H9 (cell line): ENCODE data around the gene ERMN. TPM values are rescaled to one million over a fixed set of nuclear protein-coding genes. Genes with fewer than 3 reads are reported as not detected.

ENCODE experiments used
- DNase-seq: peaks from one replicate; pipeline ENCODE4 v3.0.0-alpha.2; 2017
- H2AFZ ChIP-seq: one replicate; pipeline ENCODE4 v1.6.1; 2013; ENCODE audit warnings: mild to moderate bottlenecking, low read length, control low read depth, moderate library complexity
- H2AK5ac ChIP-seq: 2 replicates; pipeline ENCODE4 v1.6.1; 2013; ENCODE audit warnings: low read length, control low read depth, mixed read lengths; ENCODE audit not compliant: insufficient read length
- H2BK120ac ChIP-seq: one replicate; pipeline ENCODE4 v1.6.1; 2013; ENCODE audit warnings: low read depth, mild to moderate bottlenecking, low read length, control low read depth, inconsistent platforms; ENCODE audit not compliant: poor library complexity, severe bottlenecking
- H2BK12ac ChIP-seq: 2 replicates; pipeline ENCODE4 v1.6.1; 2013; ENCODE audit warnings: low read length, control low read depth, mixed read lengths, low read depth; ENCODE audit not compliant: insufficient read length
- H2BK15ac ChIP-seq: 2 replicates; pipeline ENCODE4 v1.6.1; 2013; ENCODE audit warnings: low read depth, low read length, control low read depth
- H2BK20ac ChIP-seq: one replicate; pipeline ENCODE4 v1.6.1; 2013; ENCODE audit warnings: low read depth, mild to moderate bottlenecking, low read length, control low read depth, inconsistent platforms; ENCODE audit not compliant: poor library complexity, severe bottlenecking
- H2BK5ac ChIP-seq: 2 replicates; pipeline ENCODE4 v1.6.1; 2013; ENCODE audit warnings: low read length, control low read depth, mixed read lengths; ENCODE audit not compliant: insufficient read length
- H3K14ac ChIP-seq: 2 replicates; pipeline ENCODE4 v1.6.1; 2013; ENCODE audit warnings: low read length, control low read depth; ENCODE audit not compliant: insufficient read depth
- H3K18ac ChIP-seq: 2 replicates; pipeline ENCODE4 v1.6.1; 2013; ENCODE audit warnings: low read depth, mild to moderate bottlenecking, mixed read lengths, low read length, control low read depth; ENCODE audit not compliant: insufficient read length
- H3K23ac ChIP-seq: 2 replicates; pipeline ENCODE4 v1.6.1; 2013; ENCODE audit warnings: low read length, control low read depth, mixed read lengths, low read depth; ENCODE audit not compliant: insufficient read length
- H3K23me2 ChIP-seq: 2 replicates; pipeline ENCODE4 v1.6.1; 2013; ENCODE audit warnings: low read depth, mild to moderate bottlenecking, mixed read lengths, low read length, control low read depth; ENCODE audit not compliant: insufficient read length, poor library complexity, severe bottlenecking
- H3K27ac ChIP-seq: 2 replicates; pipeline ENCODE4 v1.5.1; 2013; ENCODE audit warnings: low read length, control low read depth, mixed read lengths, low read depth; ENCODE audit not compliant: insufficient read length
- H3K27me3 ChIP-seq: 2 replicates; pipeline ENCODE4 v1.6.1; 2013; ENCODE audit warnings: low read length, control low read depth, inconsistent platforms; ENCODE audit not compliant: insufficient read depth
- H3K4ac ChIP-seq: 2 replicates; pipeline ENCODE4 v1.6.1; 2013; ENCODE audit warnings: low read depth, mild to moderate bottlenecking, control low read depth, inconsistent platforms, low read length, moderate library complexity
- H3K4me1 ChIP-seq: 2 replicates; pipeline ENCODE4 v1.6.1; 2013; ENCODE audit warnings: low read length, control low read depth, inconsistent platforms; ENCODE audit not compliant: insufficient read depth
- H3K4me2 ChIP-seq: 2 replicates; pipeline ENCODE4 v1.6.1; 2013; ENCODE audit warnings: low read length, control low read depth, mixed read lengths; ENCODE audit not compliant: insufficient read length, insufficient read depth
- H3K56ac ChIP-seq: 2 replicates; pipeline ENCODE4 v1.6.1; 2013; ENCODE audit warnings: low read depth, mild to moderate bottlenecking, mixed read lengths, low read length, control low read depth; ENCODE audit not compliant: insufficient read length
- H3K79me1 ChIP-seq: 2 replicates; pipeline ENCODE4 v1.6.1; 2013; ENCODE audit warnings: low read depth, mild to moderate bottlenecking, moderate library complexity, low read length, control low read depth, inconsistent platforms; ENCODE audit not compliant: insufficient read depth, poor library complexity, severe bottlenecking
- H3K79me2 ChIP-seq: 2 replicates; pipeline ENCODE4 v1.6.1; 2013; ENCODE audit warnings: low read length, control low read depth, inconsistent platforms; ENCODE audit not compliant: insufficient read depth
- H3K9ac ChIP-seq: 2 replicates; pipeline ENCODE4 v1.6.1; 2013; ENCODE audit warnings: low read length, control low read depth, mixed read lengths; ENCODE audit not compliant: insufficient read length; ENCODE audit errors: extremely low read depth
- H3K9me3 ChIP-seq: one replicate; pipeline ENCODE4 v1.6.1; 2013; ENCODE audit warnings: low read depth, low read length, inconsistent platforms; ENCODE audit not compliant: control insufficient read depth
- H3T11ph ChIP-seq: one replicate; pipeline ENCODE4 v1.6.1; 2013; ENCODE audit warnings: mild to moderate bottlenecking, low read length, control low read depth, inconsistent platforms
- H4K20me1 ChIP-seq: one replicate; pipeline ENCODE4 v1.6.1; 2013; ENCODE audit not compliant: control insufficient read depth, insufficient read length, insufficient read depth
- H4K5ac ChIP-seq: 2 replicates; pipeline ENCODE4 v1.6.1; 2013; ENCODE audit warnings: low read depth, mild to moderate bottlenecking, mixed read lengths, low read length, control low read depth; ENCODE audit not compliant: insufficient read length
- H4K8ac ChIP-seq: replicated peaks from 2 replicates; pipeline ENCODE4 v1.6.1; 2013; ENCODE audit warnings: low read length, control low read depth, mixed read lengths, low read depth; ENCODE audit not compliant: insufficient read length
- H4K91ac ChIP-seq: 2 replicates; pipeline ENCODE4 v1.6.1; 2013; ENCODE audit warnings: low read depth, mild to moderate bottlenecking, moderate library complexity, mixed read lengths, low read length, control low read depth; ENCODE audit not compliant: insufficient read length
- H3K27ac Mint-ChIP-seq, 3 experiments: 2 replicates in 2 of 3; 3 replicates in 1 of 3; pipeline ENCODE4 v1.8.0; 2020 to 2021; ENCODE audit warnings: mixed read lengths in 3 of 3, mild to moderate bottlenecking in 1 of 3, moderate library complexity in 1 of 3
- H3K27me3 Mint-ChIP-seq: 2 replicates; pipeline ENCODE4 v1.8.0; 2021; ENCODE audit warnings: low read depth, mild to moderate bottlenecking, moderate library complexity, mixed read lengths
- H3K36me3 Mint-ChIP-seq, 3 experiments: 2 replicates in 2 of 3; 3 replicates in 1 of 3; pipeline ENCODE4 v1.8.0; 2020 to 2021; ENCODE audit warnings: low read depth in 3 of 3, mixed read lengths in 3 of 3; ENCODE audit not compliant: insufficient read depth in 1 of 3
- H3K4me1 Mint-ChIP-seq, 2 experiments: 2 replicates each; pipeline ENCODE4 v1.8.0; 2020; ENCODE audit warnings: mixed read lengths in 2 of 2
- H3K4me3 Mint-ChIP-seq, 2 experiments: 2 replicates in 1 of 2; 3 replicates in 1 of 2; pipeline ENCODE4 v1.8.0; 2020 to 2021; ENCODE audit warnings: mild to moderate bottlenecking in 2 of 2, mixed read lengths in 2 of 2, moderate library complexity in 1 of 2
- H3K9me3 Mint-ChIP-seq, 2 experiments: 2 replicates in 1 of 2; 3 replicates in 1 of 2; pipeline ENCODE4 v1.8.0; 2020; ENCODE audit warnings: mild to moderate bottlenecking in 2 of 2, mixed read lengths in 2 of 2, moderate library complexity in 1 of 2
- CTCF ChIP-seq: fragments of 200-600 bp; sonication (generic); conservative IDR thresholded peaks from 3 replicates; pipeline ENCODE4 v1.8.0; 2021; ENCODE audit warnings: antibody characterized with exemption, mild to moderate bottlenecking
- WGBS: extraction: QIAGEN DNeasy Blood & Tissue Kit; methylation state at CpG from one replicate; pipeline ENCODE4 v1.1.7; 2013; ENCODE audit warnings: missing lambda C conversion rate, low lambda C conversion rate, mixed read lengths; ENCODE audit not compliant: insufficient read length; ENCODE audit errors: extremely low coverage; 5-methylcytosine and 5-hydroxymethylcytosine counted together
- total RNA-seq: library from RNA; stranded (reverse); gene quantifications from 2 replicates; pipeline ENCODE4 v1.2.1, GENCODE V29; 2021

ERMN gene
- total RNA-seq, 1 experiment from 2014 or later, result 0.48 TPM

GRCh38 chr2:157305723-157306110 is 19.9 kb downstream of the ERMN start:
- H3K23me2 ChIP-seq, result no peaks in the 10 kb centered on the region
- DNase-seq, result no peak
- no peaks in the 10 kb centered on the region for H3K79me1 ChIP-seq
- TF ChIP-seq CTCF, result no peak
- H3K79me2 ChIP-seq, result no peaks in the 10 kb centered on the region
- no peak overlapping the region for H2BK12ac ChIP-seq
- H3K36me3 Mint-ChIP-seq, result no peaks in the 10 kb centered on the region
- no peak overlapping the region for H3K23ac ChIP-seq
- H2BK120ac ChIP-seq, result no peak overlapping the region
- no peak overlapping the region for H3K4ac ChIP-seq
- no peak overlapping the region for H2AFZ ChIP-seq
- H3K56ac ChIP-seq, result no peak overlapping the region
- H2AK5ac ChIP-seq, result no peak overlapping the region
- H3K4me2 ChIP-seq, result no peak overlapping the region
- H3K14ac ChIP-seq, result no peak overlapping the region
- H3K4me3 Mint-ChIP-seq, result no peak overlapping the region
- peaks cover 17 to 25% of the 10 kb centered on the region in 2 experiments for H3K4me1 Mint-ChIP-seq
- no peak overlapping the region for H3K9ac ChIP-seq
- no peak overlapping the region for H4K5ac ChIP-seq
- no peaks in the 10 kb centered on the region for H3K9me3 ChIP-seq
- no peaks in the 10 kb centered on the region for H4K20me1 ChIP-seq
- H4K8ac ChIP-seq, result no peak overlapping the region
- no peak overlapping the region for H2BK15ac ChIP-seq
- H3K18ac ChIP-seq, result no peak overlapping the region
- no peaks in the 10 kb centered on the region; the same call in 1 of the 2 replicates for H3K27me3 Mint-ChIP-seq
- no peak overlapping the region for H4K91ac ChIP-seq
- no peak overlapping the region for H3K27ac Mint-ChIP-seq
- no CpG with 5 or more reads among the region's 4 CpGs for WGBS
- H3K9me3 Mint-ChIP-seq, result no peaks in the 10 kb centered on the region
- no peak overlapping the region for H2BK5ac ChIP-seq
- H3T11ph ChIP-seq, result no peak overlapping the region
- H3K4me1 ChIP-seq, result no peaks in the 10 kb centered on the region
- H2BK20ac ChIP-seq, result no peak overlapping the region
- H3K27me3 ChIP-seq, result no peaks in the 10 kb centered on the region
- H3K27ac ChIP-seq, result no peak overlapping the region
